ENCODE measurements around the gene SRPRA. TPM values are rescaled to one million over a fixed set of nuclear protein-coding genes. Genes with fewer than 3 reads are reported as not detected.

The SRPRA gene
- total RNA-seq, 2 donors from 2014 or later: 120 to 191 TPM

DNA sequence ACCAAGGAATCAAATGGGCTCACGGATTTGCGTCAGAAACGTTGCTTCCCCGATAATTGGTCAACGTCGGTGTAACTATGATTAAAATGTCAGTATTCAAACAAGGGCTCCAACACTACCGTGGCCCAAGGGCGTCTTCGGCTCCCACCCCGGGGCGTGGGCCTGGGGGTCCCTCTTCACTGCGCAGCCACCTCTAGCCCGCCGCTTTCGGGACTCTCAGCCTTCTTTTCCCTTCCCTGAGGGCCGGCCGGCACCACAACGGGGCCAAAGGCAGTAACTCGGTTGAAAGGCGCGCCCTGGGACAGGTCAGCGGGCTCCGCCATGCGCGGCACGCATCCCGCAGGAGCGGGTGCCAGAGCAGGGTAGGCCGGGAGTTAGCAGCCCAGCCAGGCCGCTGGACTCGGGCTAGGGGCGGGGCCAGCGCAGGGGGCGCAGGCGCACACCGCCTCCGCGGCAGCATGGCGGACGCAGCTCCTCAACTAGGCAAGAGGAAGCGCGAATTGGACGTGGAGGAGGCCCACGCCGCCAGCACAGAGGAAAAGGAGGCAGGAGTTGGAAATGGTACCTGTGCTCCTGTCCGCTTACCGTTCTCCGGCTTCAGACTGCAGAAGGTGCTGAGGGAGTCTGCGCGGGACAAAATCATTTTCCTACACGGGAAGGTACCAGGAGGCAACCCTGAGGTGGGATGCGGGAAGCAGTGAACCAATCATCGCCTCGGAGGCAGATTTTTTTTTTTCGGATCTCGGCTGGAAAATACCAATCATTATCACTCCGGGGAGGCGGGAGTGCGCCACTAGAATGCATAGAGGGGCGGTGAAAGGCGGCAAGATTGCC lies 35.1 kb upstream of the SRPRA start, which contains the start of gene DCPS:
DCPS (plus strand) TSS at position 438 of the 834 bp plus-strand sequence; CDS start at position 459, 21 bp downstream.
- Histone ChIP-seq H3K4me3 (peak within 1 kb of the TSS; percentile 53 to 79), H3K36me3 (replicated peaks in 1 of 2; ENCODE audit: insufficient read depth in 1 of 2, low read depth in 2 of 2) (no peaks in the 10 kb centered on the region), H3K4me1 (peaks cover 19% of the 10 kb centered on the region), H3K9me3 (no peaks in the 10 kb centered on the region), H3K27me3 (no peaks in the 10 kb centered on the region), H3K27ac (peak within 1 kb of the TSS; percentile 71 to 90 (median 86))
- WGBS, 2 donors: 1% methylated on average over 41 to 61 of the region's 61 CpGs
- peak; percentile 99 for ATAC-seq
- DNase-seq: peak; percentile 89 to 93 (median 92)
- intact Hi-C loops (cut with DNase I): no loop called here
- TF ChIP-seq POLR2A (IDR thresholded peaks at IDR 0.05): peak; percentile 75 to 93 (median 87)
- TF ChIP-seq, protein P1, sequence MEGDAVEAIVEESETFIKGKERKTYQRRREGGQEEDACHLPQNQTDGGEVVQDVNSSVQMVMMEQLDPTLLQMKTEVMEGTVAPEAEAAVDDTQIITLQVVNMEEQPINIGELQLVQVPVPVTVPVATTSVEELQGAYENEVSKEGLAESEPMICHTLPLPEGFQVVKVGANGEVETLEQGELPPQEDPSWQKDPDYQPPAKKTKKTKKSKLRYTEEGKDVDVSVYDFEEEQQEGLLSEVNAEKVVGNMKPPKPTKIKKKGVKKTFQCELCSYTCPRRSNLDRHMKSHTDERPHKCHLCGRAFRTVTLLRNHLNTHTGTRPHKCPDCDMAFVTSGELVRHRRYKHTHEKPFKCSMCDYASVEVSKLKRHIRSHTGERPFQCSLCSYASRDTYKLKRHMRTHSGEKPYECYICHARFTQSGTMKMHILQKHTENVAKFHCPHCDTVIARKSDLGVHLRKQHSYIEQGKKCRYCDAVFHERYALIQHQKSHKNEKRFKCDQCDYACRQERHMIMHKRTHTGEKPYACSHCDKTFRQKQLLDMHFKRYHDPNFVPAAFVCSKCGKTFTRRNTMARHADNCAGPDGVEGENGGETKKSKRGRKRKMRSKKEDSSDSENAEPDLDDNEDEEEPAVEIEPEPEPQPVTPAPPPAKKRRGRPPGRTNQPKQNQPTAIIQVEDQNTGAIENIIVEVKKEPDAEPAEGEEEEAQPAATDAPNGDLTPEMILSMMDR (IDR thresholded peaks at IDR 0.05): no peak

DNA sequence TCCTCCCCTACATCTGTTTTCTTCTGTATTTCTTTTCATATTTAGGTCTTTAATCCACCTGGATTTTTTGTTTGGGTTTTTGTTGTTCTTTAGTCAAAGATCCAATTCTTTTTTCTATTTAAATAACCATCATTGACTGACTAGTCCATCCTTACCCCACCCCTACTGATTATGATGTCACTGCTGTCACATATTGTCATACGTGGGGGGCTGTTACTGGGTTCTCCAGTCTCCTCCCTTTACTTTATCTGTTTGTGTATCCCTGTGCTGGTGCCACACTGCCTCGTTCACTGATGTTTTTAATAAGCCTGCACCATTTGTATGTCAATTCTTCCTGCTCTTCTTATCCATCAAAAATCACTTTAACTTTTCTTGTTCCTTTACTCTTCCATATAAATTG lies 28.3 kb upstream of the SRPRA start:
- intact Hi-C loops (cut with DNase I): no loop called here
- no peak overlapping the region for H3K4me3 ChIP-seq
- no peaks in the 10 kb centered on the region for H3K9me3 ChIP-seq
- H3K4me1 ChIP-seq: no peaks in the 10 kb centered on the region
- H3K27ac ChIP-seq: no peak overlapping the region
- 64 to 84% methylated on average over 2 of the region's 2 CpGs for WGBS, 2 donors
- H3K36me3 ChIP-seq (replicated peaks in 1 of 2; ENCODE audit: insufficient read depth in 1 of 2, low read depth in 2 of 2): peaks cover 0 to 11% of the 10 kb centered on the region in 2 donors
- H3K27me3 ChIP-seq: no peaks in the 10 kb centered on the region
- ATAC-seq (no peak), DNase-seq (no peak)
- TF ChIP-seq POLR2A (IDR thresholded peaks at IDR 0.05): no peak
- TF ChIP-seq, protein P1 (IDR thresholded peaks at IDR 0.05): no peak

DNA sequence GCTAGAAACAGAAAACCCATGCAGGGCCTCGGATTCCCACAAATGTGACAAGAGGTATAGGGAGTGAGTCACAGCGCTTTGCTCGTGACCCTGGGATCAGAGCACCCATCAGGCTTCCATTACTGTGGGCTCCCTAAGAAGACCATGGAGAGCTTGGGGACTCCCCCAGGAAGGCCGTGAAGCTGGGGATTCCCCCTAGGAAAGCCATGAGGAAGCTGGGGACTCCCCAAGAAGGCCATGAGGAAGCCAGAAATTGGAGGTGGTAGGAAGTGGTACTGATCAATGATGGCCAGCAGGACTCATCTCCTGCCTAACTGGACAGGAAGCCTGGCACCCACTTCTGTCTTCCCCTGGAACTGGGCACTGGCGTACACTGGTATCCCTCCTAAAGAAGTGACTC lies 25.0 kb upstream of the SRPRA start:
- Histone ChIP-seq H3K36me3 (replicated peaks in 1 of 2; ENCODE audit: insufficient read depth in 1 of 2, low read depth in 2 of 2) (peaks cover 0 to 13% of the 10 kb centered on the region in 2 donors), H3K27ac (no peak overlapping the region)
- WGBS, 2 donors: 84 to 87% methylated on average over 5 of the region's 5 CpGs

DNA sequence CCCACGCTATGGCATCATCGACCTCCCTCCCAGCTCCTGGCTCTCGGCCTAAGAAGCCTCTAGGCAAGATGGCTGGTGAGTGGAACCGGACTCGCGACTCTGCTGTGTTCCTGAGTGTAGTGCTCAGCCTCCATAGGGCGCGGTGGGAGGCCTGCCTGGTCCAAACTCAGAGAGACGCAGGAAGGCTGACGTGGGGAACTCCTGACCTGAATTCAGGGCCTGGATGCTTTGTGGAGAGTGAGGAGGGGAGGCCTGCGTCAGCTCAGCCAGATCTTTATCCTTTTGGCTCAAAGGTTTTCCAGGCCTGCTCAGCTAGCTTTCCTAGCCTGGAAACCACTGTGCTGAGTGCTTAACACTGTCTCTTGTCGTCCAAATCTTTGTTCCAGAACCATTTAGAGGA lies 22.2 kb upstream of the SRPRA start:
- H3K36me3 ChIP-seq (replicated peaks in 1 of 2; ENCODE audit: insufficient read depth in 1 of 2, low read depth in 2 of 2): peaks cover 0 to 13% of the 10 kb centered on the region in 2 donors
- ATAC-seq: peak; percentile 18

More for the DNA sequence above, 25.0 kb upstream of the SRPRA start:
- H3K4me3 ChIP-seq: no peak overlapping the region
- H3K27me3 ChIP-seq: no peaks in the 10 kb centered on the region
- H3K4me1 ChIP-seq: no peaks in the 10 kb centered on the region
- no peaks in the 10 kb centered on the region for H3K9me3 ChIP-seq
- no peak for ATAC-seq
- no peak for DNase-seq
- TF ChIP-seq POLR2A (IDR thresholded peaks at IDR 0.05): no peak
- TF ChIP-seq, protein P1 (IDR thresholded peaks at IDR 0.05): no peak
- intact Hi-C loops (cut with DNase I): no loop called here

More for the DNA sequence above, 22.2 kb upstream of the SRPRA start:
- TF ChIP-seq, protein P1 (IDR thresholded peaks at IDR 0.05): no peak
- no peak for TF ChIP-seq POLR2A (IDR thresholded peaks at IDR 0.05)
- 78 to 84% methylated on average over 5 to 12 of the region's 12 CpGs for WGBS, 2 donors
- Histone ChIP-seq H3K27me3 (no peaks in the 10 kb centered on the region), H3K27ac (no peak overlapping the region), H3K4me3 (no peak overlapping the region), H3K9me3 (no peaks in the 10 kb centered on the region), H3K4me1 (no peaks in the 10 kb centered on the region)
- DNase-seq: no peak
- intact Hi-C loops (cut with DNase I): no loop called here
